ENCODE measurements around the gene COX6A2. TPM values are rescaled to one million over a fixed set of nuclear protein-coding genes. Genes with fewer than 3 reads are reported as not detected.

Gene COX6A2
- total and polyA plus RNA-seq, 7 experiments from 2014 or later, result not detected

DNA sequence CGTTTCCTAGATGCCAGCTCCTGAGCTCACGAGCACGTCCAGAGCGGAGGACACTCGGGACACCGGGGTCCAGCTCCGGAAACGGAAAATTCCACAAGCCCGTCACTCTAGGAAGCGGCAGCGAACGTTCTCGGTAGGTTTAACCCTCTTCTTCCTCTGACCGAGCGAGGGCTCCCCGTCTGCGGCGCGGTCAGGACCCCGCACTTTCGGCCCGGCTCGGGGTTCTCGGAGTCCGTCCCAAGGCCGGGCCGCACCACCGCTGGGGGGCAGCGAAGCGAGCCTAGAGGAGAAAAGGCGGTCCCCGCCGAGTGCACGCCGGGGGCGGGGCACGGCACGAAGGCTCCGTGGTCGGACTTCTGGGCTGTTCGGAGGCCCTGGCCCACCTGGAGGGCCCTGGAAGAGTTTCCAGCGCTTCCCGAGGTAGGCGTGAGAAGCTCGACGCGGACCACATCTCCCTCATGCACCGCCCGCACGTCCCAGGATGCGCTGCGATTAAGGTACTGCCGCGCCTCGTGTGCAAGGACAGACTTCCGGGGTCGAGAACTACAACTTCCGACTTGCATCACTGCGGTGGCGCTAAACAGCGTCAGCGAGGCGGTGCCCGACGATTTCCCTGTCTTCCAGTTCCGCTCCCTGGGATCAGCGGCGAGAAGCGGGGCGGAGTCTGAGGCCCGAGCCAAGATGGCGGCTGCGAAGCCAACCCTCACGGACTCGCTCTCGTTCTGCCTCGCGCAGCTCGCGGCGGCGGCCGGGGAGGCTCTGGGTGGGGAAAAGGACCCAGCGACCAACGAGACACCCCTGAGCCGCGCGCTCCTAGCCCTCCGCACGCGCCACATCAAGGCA, 30.9 kb upstream of the COX6A2 start, which contains the start of gene ARMC5:
TSS of gene ARMC5 (plus strand) at position 658 of the 843 bp plus-strand sequence. CDS start at position 682, 24 bp downstream.
- Mint-ChIP-seq H3K9me3 (peaks cover 0 to 2% (median 0%) of the 10 kb centered on the region in 11 donors), H3K27me3 (no peaks in the 10 kb centered on the region), H3K36me3 (peaks cover 3 to 14% (median 4%) of the 10 kb centered on the region in 5 donors), H3K4me1 (peaks cover 26 to 51% (median 46%) of the 10 kb centered on the region in 7 donors), H3K27ac (peak within 1 kb of the TSS; percentile 94 to 99 (median 98)), H3K4me3 (peak within 1 kb of the TSS; percentile 88 to 96 (median 94))
- DNase-seq (peak in 7 of 9 donors; percentile 92 to 99 (median 98)), ATAC-seq (peak; percentile 81)
- no peaks in the 10 kb centered on the region for H3K27me3 ChIP-seq (ENCODE audit: control insufficient read depth in 2 of 2, insufficient read depth in 2 of 2, low read length in 2 of 2)
- ChIA-PET CTCF (interaction anchor here (1.0 to 3.4 kb wide), 4 partner anchors 16 to 613 kb away, joined by 3 to 11 read pairs (median 4); partner anchors contain the start of genes ZNF267 and ZNF843), POLR2A (interaction anchor here (0.6 to 5.2 kb wide), 28 partner anchors 9 to 645 kb away, joined by 3 to 69 read pairs (median 6); partner anchors contain the start of genes COX6A2, FUS, KAT8 and RUSF1)
- peak within 1 kb of the TSS; percentile 87 for H3K4me3 ChIP-seq (ENCODE audit: low read length)
- intact Hi-C loops (cut with micrococcal nuclease), result loop anchor here (1.0 to 5.0 kb wide), 26 partner anchors 16 to 800 kb away; partner anchors contain the start of genes BCKDK (in 2 of the 2), FUS (in 2 of the 2), RUSF1 (in 2 of the 2) and ZNF646 (in 2 of the 2)
- H3K9me3 ChIP-seq (ENCODE audit: control insufficient read depth in 2 of 3, low read length in 3 of 3), result no peaks in the 10 kb centered on the region
- peaks cover 0 to 14% (median 0%) of the 10 kb centered on the region in 3 experiments for H3K36me3 ChIP-seq (ENCODE audit: control insufficient read depth in 2 of 3, insufficient read depth in 3 of 3, low read length in 3 of 3)
- H3K27ac ChIP-seq (ENCODE audit: low read depth, low read length), result peak within 1 kb of the TSS; percentile 95
- H3K4me1 ChIP-seq (ENCODE audit: control insufficient read depth in 2 of 2, insufficient read depth in 2 of 2, low read length in 2 of 2), result peaks cover 32 to 37% of the 10 kb centered on the region in 2 donors

DNA sequence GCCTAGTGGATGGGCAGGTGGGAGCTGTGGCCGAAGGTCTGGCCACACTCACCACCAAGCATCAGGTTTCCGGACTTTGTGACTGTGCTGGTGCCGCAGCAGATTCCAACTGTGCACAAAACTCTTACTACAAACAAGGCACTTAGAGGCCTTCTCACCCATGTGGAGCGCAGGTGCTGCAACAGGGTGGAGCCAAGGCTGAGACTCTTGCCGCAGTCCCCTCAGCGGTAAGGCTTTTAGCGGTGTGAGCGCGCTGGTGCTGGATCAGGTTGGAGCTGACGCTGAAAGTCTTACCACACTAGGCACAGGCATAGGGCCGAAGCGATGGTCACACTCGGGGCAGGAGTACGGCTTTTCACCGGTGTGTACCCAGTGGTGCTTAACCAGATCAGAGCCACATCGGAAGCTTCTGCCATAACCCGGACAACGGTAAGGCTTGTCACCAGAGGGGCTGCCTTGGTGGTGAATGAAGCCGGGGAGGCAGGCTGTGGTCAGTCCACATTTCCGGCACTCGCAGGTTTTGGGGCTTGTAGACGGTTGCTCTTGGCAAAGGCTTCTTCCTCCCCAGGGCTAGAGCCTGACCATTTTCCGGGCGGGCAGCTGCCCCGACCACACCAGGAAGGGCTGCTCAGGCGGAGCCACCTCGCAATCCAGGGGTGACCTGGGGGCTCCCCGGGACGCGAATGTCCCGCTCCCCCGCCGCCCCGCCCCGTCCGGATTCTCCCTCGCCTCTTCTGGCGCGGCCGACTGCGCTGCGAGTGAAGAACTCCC, 30.1 kb upstream of the COX6A2 start:
- Histone ChIP-seq H3K4me3 (ENCODE audit: low read length) (peak overlapping the region; percentile 87), H3K36me3 (ENCODE audit: control insufficient read depth in 2 of 3, insufficient read depth in 3 of 3, low read length in 3 of 3) (peaks cover 0 to 14% (median 0%) of the 10 kb centered on the region in 3 experiments), H3K9me3 (ENCODE audit: control insufficient read depth in 2 of 3, low read length in 3 of 3) (no peaks in the 10 kb centered on the region), H3K27ac (ENCODE audit: low read depth, low read length) (peak overlapping the region; percentile 95), H3K4me1 (ENCODE audit: control insufficient read depth in 2 of 2, insufficient read depth in 2 of 2, low read length in 2 of 2) (peaks cover 32 to 37% of the 10 kb centered on the region in 2 donors), H3K27me3 (ENCODE audit: control insufficient read depth in 2 of 2, insufficient read depth in 2 of 2, low read length in 2 of 2) (no peaks in the 10 kb centered on the region)
- intact Hi-C loops (cut with micrococcal nuclease), result loop anchor here (2.0 to 5.0 kb wide), 7 partner anchors 243 to 799 kb away; partner anchors contain the start of genes BCKDK (in 2 of the 2), BCL7C (in 1 of the 2), FBRS (in 1 of the 2) and PHKG2 (in 1 of the 2)
- ChIA-PET POLR2A (interaction anchor here (0.6 to 5.2 kb wide), 23 partner anchors 8 to 536 kb away, joined by 3 to 69 read pairs (median 5); partner anchors contain the start of genes FUS, KAT8, RUSF1 and STX4), CTCF (interaction anchor here (0.6 to 3.4 kb wide), 7 partner anchors 15 to 613 kb away, joined by 3 to 11 read pairs (median 3); partner anchors contain the start of genes ZNF267 and ZNF843)
- Mint-ChIP-seq H3K4me1 (peaks cover 30 to 56% (median 52%) of the 10 kb centered on the region in 7 donors), H3K27me3 (no peaks in the 10 kb centered on the region), H3K4me3 (peak overlapping the region; percentile 88 to 96 (median 94)), H3K27ac (peak overlapping the region; percentile 93 to 99 (median 98)), H3K9me3 (peaks cover 0 to 2% (median 0%) of the 10 kb centered on the region in 11 donors), H3K36me3 (peaks cover 0 to 11% (median 4%) of the 10 kb centered on the region in 5 donors)
- DNase-seq, result peak; percentile 34 to 67 (median 56)
- no peak for ATAC-seq

DNA sequence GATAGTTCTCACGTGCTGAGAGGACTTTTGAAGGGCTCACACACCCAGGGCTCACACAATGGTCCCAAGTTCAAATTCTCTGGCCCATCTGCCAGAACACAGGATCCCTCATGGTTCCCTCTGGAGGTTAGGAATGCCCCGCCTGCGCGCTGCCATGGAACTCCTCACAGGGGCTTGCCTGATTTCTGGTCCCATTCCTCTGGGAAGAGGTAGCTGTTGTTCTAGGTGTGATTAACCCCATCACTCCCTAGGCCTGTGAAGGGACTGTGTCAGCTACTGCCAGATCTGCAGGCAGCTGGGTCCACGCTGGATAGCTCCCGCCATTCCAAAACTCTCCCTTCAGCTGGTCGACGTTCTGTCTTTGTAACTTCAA, 28.8 kb upstream of the COX6A2 start:
- ChIA-PET POLR2A (interaction anchor here (0.8 to 5.2 kb wide), 7 partner anchors 19 to 412 kb away, joined by 3 to 69 read pairs (median 6); partner anchors contain the start of genes FUS, KAT8, RUSF1 and ZNF646), CTCF (interaction anchor here (0.7 to 3.4 kb wide), 3 partner anchors 14 to 1007 kb away, joined by 5 to 11 read pairs (median 6); partner anchors contain the start of gene ZNF843)
- Histone ChIP-seq H3K36me3 (ENCODE audit: control insufficient read depth in 2 of 3, insufficient read depth in 3 of 3, low read length in 3 of 3) (peaks cover 0 to 4% (median 0%) of the 10 kb centered on the region in 3 experiments), H3K27ac (ENCODE audit: low read depth, low read length) (peak overlapping the region; percentile 16), H3K4me1 (ENCODE audit: control insufficient read depth in 2 of 2, insufficient read depth in 2 of 2, low read length in 2 of 2) (peaks cover 32 to 37% of the 10 kb centered on the region in 2 donors), H3K27me3 (ENCODE audit: control insufficient read depth in 2 of 2, insufficient read depth in 2 of 2, low read length in 2 of 2) (no peaks in the 10 kb centered on the region), H3K9me3 (ENCODE audit: control insufficient read depth in 2 of 3, low read length in 3 of 3) (no peaks in the 10 kb centered on the region), H3K4me3 (ENCODE audit: low read length) (no peak overlapping the region)
- Mint-ChIP-seq H3K4me3 (peak overlapping the region in 6 of 10 donors; percentile 21 to 96 (median 91)), H3K4me1 (peaks cover 30 to 60% (median 55%) of the 10 kb centered on the region in 7 donors), H3K9me3 (peaks cover 0 to 2% (median 0%) of the 10 kb centered on the region in 11 donors), H3K27ac (peak overlapping the region in 5 of 9 donors; percentile 17 to 59 (median 36)), H3K36me3 (peaks cover 0 to 9% (median 0%) of the 10 kb centered on the region in 5 donors), H3K27me3 (no peaks in the 10 kb centered on the region)
- intact Hi-C loops (cut with micrococcal nuclease), result loop anchor here (5.0 kb wide), 2 partner anchors 255 to 760 kb away; partner anchors contain the start of genes PYCARD (in 1 of the 2) and SRCAP (in 1 of the 2)
- no peak for DNase-seq
- ATAC-seq, result no peak

DNA sequence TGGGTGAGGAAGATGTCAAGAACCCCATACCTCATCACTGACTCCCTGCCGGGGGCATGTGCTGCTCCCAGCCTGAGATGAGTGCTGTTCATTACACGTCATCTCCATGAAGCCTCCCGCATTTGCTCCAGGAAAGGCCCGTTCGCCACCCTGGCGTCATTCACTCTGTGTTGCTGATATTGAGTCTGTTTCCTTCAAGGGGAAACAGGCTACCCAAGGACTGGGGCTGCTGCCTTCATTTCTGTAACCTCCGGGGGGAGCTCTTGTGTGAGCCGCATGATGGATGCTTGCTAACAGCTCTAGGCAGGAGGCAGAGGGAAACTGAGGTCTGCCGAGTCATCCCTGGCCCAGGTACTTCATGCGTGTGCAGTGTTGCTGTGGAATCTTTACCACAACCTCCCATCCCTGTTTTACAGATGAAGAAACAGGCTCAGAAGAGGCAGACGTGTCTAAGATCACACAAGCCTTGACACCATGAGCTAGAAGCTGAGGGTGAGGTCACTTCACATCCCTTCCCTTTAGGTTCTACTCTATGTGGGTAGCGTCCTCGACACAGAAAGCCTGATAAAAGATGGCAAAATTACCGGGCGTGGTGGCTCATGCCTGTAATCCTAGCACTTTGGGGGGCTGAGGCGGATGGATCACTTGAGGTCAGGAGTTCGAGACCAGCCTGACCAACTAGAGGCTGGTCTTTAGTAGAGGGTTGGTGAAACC, 27.6 kb upstream of the COX6A2 start:
- Mint-ChIP-seq H3K27ac (peak overlapping the region; percentile 50 to 88 (median 62)), H3K4me3 (peak overlapping the region in 9 of 10 donors; percentile 12 to 88 (median 34)), H3K27me3 (no peaks in the 10 kb centered on the region), H3K9me3 (peaks cover 0 to 2% (median 0%) of the 10 kb centered on the region in 11 donors), H3K4me1 (peaks cover 28 to 63% (median 55%) of the 10 kb centered on the region in 7 donors), H3K36me3 (peaks cover 0 to 9% (median 0%) of the 10 kb centered on the region in 5 donors)
- DNase-seq (peak in 2 of 9 donors; percentile 31 to 32), ATAC-seq (no peak)
- POLR2A ChIA-PET, result interaction anchor here (0.6 to 1.9 kb wide), 7 partner anchors 21 to 414 kb away, joined by 3 to 8 read pairs (median 3); partner anchors contain the start of genes FUS, RUSF1, ZNF646 and ZNF668
- no peak overlapping the region for H3K4me3 ChIP-seq (ENCODE audit: low read length)
- CTCF ChIA-PET, result interaction anchor here (0.5 to 1.3 kb wide), 3 partner anchors 30 to 413 kb away, joined by 3 to 5 read pairs (median 4); no protein-coding TSS in a partner anchor
- no peak overlapping the region for H3K27ac ChIP-seq (ENCODE audit: low read depth, low read length)
- H3K36me3 ChIP-seq (ENCODE audit: control insufficient read depth in 2 of 3, insufficient read depth in 3 of 3, low read length in 3 of 3), result no peaks in the 10 kb centered on the region
- no peaks in the 10 kb centered on the region for H3K27me3 ChIP-seq (ENCODE audit: control insufficient read depth in 2 of 2, insufficient read depth in 2 of 2, low read length in 2 of 2)
- H3K9me3 ChIP-seq (ENCODE audit: control insufficient read depth in 2 of 3, low read length in 3 of 3), result no peaks in the 10 kb centered on the region
- H3K4me1 ChIP-seq (ENCODE audit: control insufficient read depth in 2 of 2, insufficient read depth in 2 of 2, low read length in 2 of 2), result peaks cover 31 to 37% of the 10 kb centered on the region in 2 donors
- intact Hi-C loops (cut with micrococcal nuclease), result loop anchor here (5.0 kb wide), 2 partner anchors 253 to 758 kb away; partner anchors contain the start of genes PYCARD (in 1 of the 2) and SRCAP (in 1 of the 2)

All from naive thymus-derived CD4-positive, alpha-beta T cell (primary cell).